GM12878 (cell line): Measurements from ENCODE around the gene HDAC7. TPM values are rescaled to one million over a fixed set of nuclear protein-coding genes. Genes with fewer than 3 reads are reported as not detected.

ENCODE experiments used
- CHD2 ChIP-seq: IDR thresholded peaks from 2 replicates; pipeline ENCODE4 v1.6.1; 2011; ENCODE audit warnings: low read depth, low read length, improper control_type of control experiment, borderline replicate concordance
- CREB1 ChIP-seq: IDR thresholded peaks from 2 replicates; pipeline ENCODE4 v1.6.1; 2012; ENCODE audit warnings: low read depth, mild to moderate bottlenecking, inconsistent platforms
- GABPA ChIP-seq: IDR thresholded peaks from 2 replicates; pipeline ENCODE4 v1.6.1; 2014; ENCODE audit warnings: antibody characterized with exemption, low read depth, mild to moderate bottlenecking, inconsistent platforms
- RAD51 ChIP-seq: fragments of 450-650 bp; IDR thresholded peaks from 2 replicates; pipeline ENCODE4 v1.6.1; 2016; ENCODE audit warnings: moderate library complexity, mild to moderate bottlenecking, inconsistent platforms
- SMARCA5 ChIP-seq: fragments of 450-650 bp; IDR thresholded peaks from 2 replicates; pipeline ENCODE4 v1.6.1; 2017; ENCODE audit warnings: mild to moderate bottlenecking
- ZNF207 ChIP-seq: fragments of 450-650 bp; IDR thresholded peaks from 2 replicates; pipeline ENCODE4 v1.6.1; 2014; ENCODE audit warnings: antibody characterized with exemption, mild to moderate bottlenecking, borderline replicate concordance
- polyA plus RNA-seq, 11 experiments: library from polyadenylated mRNA; depleted of rRNA in 4 of 11; unstranded in 6 of 11; stranded (reverse) in 5 of 11; fragments of >200 nt; fragmentation: Nextera tagmentation in 4 of 11; fragmentation: Illumina TruSeq in 1 of 11; extraction: Ambion mirVana in 4 of 11; extraction: Trizol in 1 of 11; gene quantifications; 1 replicate in 1 of 11; 2 replicates in 10 of 11; pipeline versions ENCODE4 v1.2.1 to v1.2.3, GENCODE V29; 2011 to 2016; ENCODE audit warnings: inconsistent platforms in 2 of 11, missing spikeins in 2 of 11, low read depth in 1 of 11
- total RNA-seq, 4 experiments: library from RNA; depleted of rRNA in 3 of 4; stranded (reverse); fragments of >200 nt in 3 of 4; fragmentation: Illumina TruSeq in 1 of 4; extraction: Trizol in 1 of 4; gene quantifications; 2 replicates each; pipeline versions ENCODE4 v1.2.1 to v1.2.3, GENCODE V29; 2013 to 2021
- TF ChIP-seq, protein P1 (sequence below): fragments of 450-650 bp; conservative IDR thresholded peaks from 2 replicates; pipeline ENCODE4 v1.6.1; 2017; ENCODE audit warnings: mild to moderate bottlenecking, moderate library complexity
- TF ChIP-seq, protein P2 (sequence below), 3 experiments: IDR thresholded peaks in 2 of 3; conservative IDR thresholded peaks in 1 of 3; 2 replicates each; pipeline ENCODE4 v1.5.1; 2011; ENCODE audit warnings: low read depth in 3 of 3, low read length in 3 of 3, mild to moderate bottlenecking in 3 of 3, control low read depth in 2 of 3, moderate library complexity in 2 of 3, inconsistent platforms in 1 of 3, mixed read lengths in 1 of 3; ENCODE audit not compliant: control insufficient read depth in 2 of 3, insufficient read depth in 1 of 3; ENCODE audit errors: extremely low read depth in 1 of 3
- TF ChIP-seq, protein P3 (sequence below): fragments of 450-650 bp; IDR thresholded peaks from 2 replicates; pipeline ENCODE4 v1.6.1; 2018; ENCODE audit warnings: borderline replicate concordance, mild to moderate bottlenecking; ENCODE audit not compliant: partially characterized antibody

Gene HDAC7
- total and polyA plus RNA-seq, 10 of the 15 experiments (the other 5 are each of a cell fraction or from before 2014, with no cell fraction given) = 0.47 to 18.3 (median 5.4) TPM

DNA sequence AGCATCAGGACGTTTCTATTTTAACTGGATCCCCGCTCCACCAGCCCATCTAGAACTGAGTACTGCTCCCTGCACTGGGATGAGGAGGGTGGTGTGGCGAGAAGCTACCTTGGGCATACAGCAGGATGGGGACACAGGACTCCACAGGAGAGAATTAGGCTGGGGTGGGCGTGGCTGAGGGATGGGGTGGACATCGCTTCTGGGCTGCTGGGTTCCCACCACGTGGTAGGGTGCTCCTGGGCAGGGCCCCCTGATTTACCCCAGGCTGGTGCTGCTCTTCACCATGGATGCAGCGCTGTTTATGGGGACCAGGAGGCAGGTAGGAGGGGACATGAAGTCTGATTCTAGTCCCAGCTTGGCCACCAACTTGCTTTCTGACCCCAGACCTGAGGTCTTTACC lies 43.2 kb upstream of the HDAC7 start (continued):
- TF ChIP-seq, protein P1, sequence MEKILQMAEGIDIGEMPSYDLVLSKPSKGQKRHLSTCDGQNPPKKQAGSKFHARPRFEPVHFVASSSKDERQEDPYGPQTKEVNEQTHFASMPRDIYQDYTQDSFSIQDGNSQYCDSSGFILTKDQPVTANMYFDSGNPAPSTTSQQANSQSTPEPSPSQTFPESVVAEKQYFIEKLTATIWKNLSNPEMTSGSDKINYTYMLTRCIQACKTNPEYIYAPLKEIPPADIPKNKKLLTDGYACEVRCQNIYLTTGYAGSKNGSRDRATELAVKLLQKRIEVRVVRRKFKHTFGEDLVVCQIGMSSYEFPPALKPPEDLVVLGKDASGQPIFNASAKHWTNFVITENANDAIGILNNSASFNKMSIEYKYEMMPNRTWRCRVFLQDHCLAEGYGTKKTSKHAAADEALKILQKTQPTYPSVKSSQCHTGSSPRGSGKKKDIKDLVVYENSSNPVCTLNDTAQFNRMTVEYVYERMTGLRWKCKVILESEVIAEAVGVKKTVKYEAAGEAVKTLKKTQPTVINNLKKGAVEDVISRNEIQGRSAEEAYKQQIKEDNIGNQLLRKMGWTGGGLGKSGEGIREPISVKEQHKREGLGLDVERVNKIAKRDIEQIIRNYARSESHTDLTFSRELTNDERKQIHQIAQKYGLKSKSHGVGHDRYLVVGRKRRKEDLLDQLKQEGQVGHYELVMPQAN = no peak
- TF ChIP-seq GABPA (no peak), ZNF207 (no peak), RAD51 (no peak), CHD2 (no peak), SMARCA5 (no peak), CREB1 (no peak)
- TF ChIP-seq, protein P2, sequence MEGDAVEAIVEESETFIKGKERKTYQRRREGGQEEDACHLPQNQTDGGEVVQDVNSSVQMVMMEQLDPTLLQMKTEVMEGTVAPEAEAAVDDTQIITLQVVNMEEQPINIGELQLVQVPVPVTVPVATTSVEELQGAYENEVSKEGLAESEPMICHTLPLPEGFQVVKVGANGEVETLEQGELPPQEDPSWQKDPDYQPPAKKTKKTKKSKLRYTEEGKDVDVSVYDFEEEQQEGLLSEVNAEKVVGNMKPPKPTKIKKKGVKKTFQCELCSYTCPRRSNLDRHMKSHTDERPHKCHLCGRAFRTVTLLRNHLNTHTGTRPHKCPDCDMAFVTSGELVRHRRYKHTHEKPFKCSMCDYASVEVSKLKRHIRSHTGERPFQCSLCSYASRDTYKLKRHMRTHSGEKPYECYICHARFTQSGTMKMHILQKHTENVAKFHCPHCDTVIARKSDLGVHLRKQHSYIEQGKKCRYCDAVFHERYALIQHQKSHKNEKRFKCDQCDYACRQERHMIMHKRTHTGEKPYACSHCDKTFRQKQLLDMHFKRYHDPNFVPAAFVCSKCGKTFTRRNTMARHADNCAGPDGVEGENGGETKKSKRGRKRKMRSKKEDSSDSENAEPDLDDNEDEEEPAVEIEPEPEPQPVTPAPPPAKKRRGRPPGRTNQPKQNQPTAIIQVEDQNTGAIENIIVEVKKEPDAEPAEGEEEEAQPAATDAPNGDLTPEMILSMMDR (IDR thresholded peaks at IDR 0.05 in 2 of 3, conservative IDR thresholded peaks at IDR 0.05 in 1 of 3; ENCODE audit: control insufficient read depth in 2 of 3, extremely low read depth in 1 of 3, insufficient read depth in 1 of 3, low read depth in 3 of 3, low read length in 3 of 3) = no peak
- TF ChIP-seq, protein P3, sequence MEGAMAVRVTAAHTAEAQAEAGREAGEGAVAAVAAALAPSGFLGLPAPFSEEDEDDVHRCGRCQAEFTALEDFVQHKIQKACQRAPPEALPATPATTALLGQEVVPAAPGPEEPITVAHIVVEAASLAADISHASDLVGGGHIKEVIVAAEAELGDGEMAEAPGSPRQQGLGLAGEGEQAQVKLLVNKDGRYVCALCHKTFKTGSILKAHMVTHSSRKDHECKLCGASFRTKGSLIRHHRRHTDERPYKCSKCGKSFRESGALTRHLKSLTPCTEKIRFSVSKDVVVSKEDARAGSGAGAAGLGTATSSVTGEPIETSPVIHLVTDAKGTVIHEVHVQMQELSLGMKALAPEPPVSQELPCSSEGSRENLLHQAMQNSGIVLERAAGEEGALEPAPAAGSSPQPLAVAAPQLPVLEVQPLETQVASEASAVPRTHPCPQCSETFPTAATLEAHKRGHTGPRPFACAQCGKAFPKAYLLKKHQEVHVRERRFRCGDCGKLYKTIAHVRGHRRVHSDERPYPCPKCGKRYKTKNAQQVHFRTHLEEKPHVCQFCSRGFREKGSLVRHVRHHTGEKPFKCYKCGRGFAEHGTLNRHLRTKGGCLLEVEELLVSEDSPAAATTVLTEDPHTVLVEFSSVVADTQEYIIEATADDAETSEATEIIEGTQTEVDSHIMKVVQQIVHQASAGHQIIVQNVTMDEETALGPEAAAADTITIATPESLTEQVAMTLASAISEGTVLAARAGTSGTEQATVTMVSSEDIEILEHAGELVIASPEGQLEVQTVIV = no peak
- TF ChIP-seq, all 136 proteins: peak for 0
